Measurements from ENCODE around the gene TSPAN11. TPM values are rescaled to one million over a fixed set of nuclear protein-coding genes. Genes with fewer than 3 reads are reported as not detected.

TSPAN11 gene
- total and polyA plus RNA-seq, 2 of the 8 experiments (the other 6 are each of a cell fraction or from before 2014, with no cell fraction given) = 3.9 to 8.2 TPM

- H4K20me1 ChIP-seq (replicated peaks in 1 of 2; ENCODE audit: control insufficient read depth in 1 of 2, insufficient read depth in 2 of 2, low read length in 2 of 2) = no peaks in the 10 kb centered on the region
- H3K36me3 ChIP-seq (ENCODE audit: control insufficient read depth in 2 of 4, insufficient read depth in 4 of 4, low read length in 3 of 4) = no peaks in the 10 kb centered on the region
- H3K14ac ChIP-seq (ENCODE audit: insufficient read length) = no peak overlapping the region
- no peak overlapping the region for H3K56ac ChIP-seq (replicated peaks; ENCODE audit: insufficient read length, low read depth, low read length)
- CTCF ChIA-PET (ENCODE audit: partially characterized antibody) = interaction anchor here (0.9 to 3.5 kb wide), 6 partner anchors 53 to 77 kb away, joined by 3 to 16 read pairs (median 4); no protein-coding TSS in a partner anchor
- no peaks in the 10 kb centered on the region; the same call in 1 of the 2 replicates for H3K79me1 ChIP-seq (ENCODE audit: low read depth, low read length)
- no peak overlapping the region for H2BK20ac ChIP-seq (ENCODE audit: low read length)
- H2BK12ac ChIP-seq (ENCODE audit: low read depth, low read length) = no peak overlapping the region; the same call in 1 of the 2 replicates
- H2AFZ ChIP-seq (ENCODE audit: low read length) = no peak overlapping the region
- POLR2A ChIA-PET (ENCODE audit: partially characterized antibody) = interaction anchor here (1.1 to 1.3 kb wide), 2 partner anchors 47 to 58 kb away, joined by 3 read pairs; no protein-coding TSS in a partner anchor
- no peaks in the 10 kb centered on the region for H3K9me3 ChIP-seq (ENCODE audit: insufficient read depth in 2 of 2, low read depth in 1 of 2, low read length in 1 of 2)
- H3K4me3 ChIP-seq (ENCODE audit: extremely low read depth in 1 of 4, insufficient read depth in 2 of 4, low read depth in 3 of 4, low read length in 4 of 4) = no peak overlapping the region
- peaks cover 4 to 12% (median 6%) of the 10 kb centered on the region in 4 experiments for H3K4me1 ChIP-seq (replicated peaks in 1 of 4; ENCODE audit: control insufficient read depth in 3 of 4, insufficient read depth in 4 of 4, low read length in 3 of 4)
- no peak overlapping the region for H3K9ac ChIP-seq (replicated peaks in 1 of 4; ENCODE audit: extremely low read depth in 1 of 4, low read depth in 3 of 4, low read length in 3 of 4)
- no peak overlapping the region for H2BK15ac ChIP-seq (ENCODE audit: low read length)
- no peak overlapping the region for H3K23ac ChIP-seq (ENCODE audit: insufficient read length)
- no peak overlapping the region for H3K18ac ChIP-seq (ENCODE audit: extremely low read depth, low read length)
- peaks cover 0 to 37% (median 28%) of the 10 kb centered on the region in 4 experiments; a peak in 6 of 7 replicates for H3K27me3 ChIP-seq (replicated peaks in 1 of 4; ENCODE audit: control insufficient read depth in 3 of 4, extremely low read depth in 1 of 4, insufficient read depth in 3 of 4, low read length in 3 of 4)
- no peak overlapping the region for H3K4ac ChIP-seq (replicated peaks; ENCODE audit: insufficient read length, low read depth, low read length)
- no peak overlapping the region for H4K5ac ChIP-seq (ENCODE audit: insufficient read length, low read depth, low read length)
- no peak overlapping the region for H2BK5ac ChIP-seq (ENCODE audit: low read depth, low read length)
- no peak for DNase-seq (ENCODE audit: low read depth in 1 of 2, low spot score in 2 of 2)
- H4K8ac ChIP-seq (ENCODE audit: extremely low read depth, insufficient read depth, low read length) = no peak overlapping the region
- H4K91ac ChIP-seq (replicated peaks; ENCODE audit: insufficient read length, low read length) = peak overlapping the region; percentile 4
- 0 out of 2 replicates have a peak overlapping the region, but pooled peaks have one; percentile 42 for H2AK5ac ChIP-seq (ENCODE audit: low read depth, low read length)
- H2BK120ac ChIP-seq (replicated peaks; ENCODE audit: low read depth, low read length) = no peak overlapping the region
- no peak overlapping the region; a peak in 1 of 4 replicates for H3K4me2 ChIP-seq (ENCODE audit: insufficient read depth in 1 of 2, low read depth in 2 of 2, low read length in 2 of 2)
- no peaks in the 10 kb centered on the region for H3K79me2 ChIP-seq (ENCODE audit: control insufficient read depth in 1 of 2, insufficient read depth in 2 of 2, low read length in 2 of 2)
- H3K27ac ChIP-seq (ENCODE audit: low read depth, low read length) = no peak overlapping the region
- H3K23me2 ChIP-seq (ENCODE audit: low read depth, low read length) = peaks cover 4% of the 10 kb centered on the region; the same call in 1 of the 2 replicates
- no peak for FAIRE-seq
- 86% methylated on average over 12 of the region's 12 CpGs; no CpG with 5 or more reads in 1 of the 2 experiments for WGBS, 2 experiments (ENCODE audit: extremely low coverage in 1 of 2, insufficient coverage in 1 of 2, insufficient read length in 1 of 2, insufficient replicate concordance in 2 of 2, low coverage in 1 of 2, low lambda C conversion rate in 2 of 2, missing lambda C conversion rate in 1 of 2)
- TF ChIP-seq TAF7 (optimal IDR thresholded peaks at IDR 0.05; ENCODE audit: borderline replicate concordance, low read depth, low read length) = no peak
- no peak for TF ChIP-seq HDAC2 (IDR thresholded peaks at IDR 0.05; ENCODE audit: borderline replicate concordance in 1 of 2, low read depth in 2 of 2, low read length in 2 of 2)
- no peak for TF ChIP-seq EGR1 (IDR thresholded peaks at IDR 0.05; ENCODE audit: borderline replicate concordance, low read depth, low read length)
- no peak for TF ChIP-seq GABPA (IDR thresholded peaks at IDR 0.05; ENCODE audit: borderline replicate concordance, insufficient read depth, low read length)
- TF ChIP-seq SAP30 (IDR thresholded peaks at IDR 0.05; ENCODE audit: insufficient read depth, insufficient replicate concordance, low read length) = no peak
- no peak for TF ChIP-seq SP4 (IDR thresholded peaks at IDR 0.05; ENCODE audit: low read length)
- no peak for TF ChIP-seq SP1 (IDR thresholded peaks at IDR 0.05; ENCODE audit: low read depth, low read length)
- no peak for TF ChIP-seq MAFK (IDR thresholded peaks at IDR 0.05; ENCODE audit: low read depth, low read length)
- TF ChIP-seq SIX5 (IDR thresholded peaks at IDR 0.05; ENCODE audit: low read depth, low read length) = no peak
- no peak for TF ChIP-seq JUN (IDR thresholded peaks at IDR 0.05; ENCODE audit: low read depth, low read length)
- TF ChIP-seq HDAC6 (IDR thresholded peaks at IDR 0.05; ENCODE audit: low read depth, low read length) = no peak
- TF ChIP-seq SRF (IDR thresholded peaks at IDR 0.05; ENCODE audit: low read depth, low read length) = no peak
Observed at GRCh38 chr12:30928356-30929244, 2.1 kb downstream of the TSPAN11 start.

All from H1 (cell line).